ENCODE data around the gene DUOX2. TPM values are rescaled to one million over a fixed set of nuclear protein-coding genes. Genes with fewer than 3 reads are reported as not detected.
"Not testable (repeated sequence)": the region's sequence is repeated elsewhere in the genome, so short reads cannot be mapped to it uniquely, and the experiment has no call there.

Gene DUOX2
- total RNA-seq, 1 donor from 2014 or later: not detected

- H3K9ac ChIP-seq; H3K9me3 ChIP-seq (ENCODE audit: low read depth); H3K4me1 Mint-ChIP-seq; H3K9me3 Mint-ChIP-seq; H3K36me3 ChIP-seq; H2AFZ ChIP-seq (replicated peaks); H3K36me3 Mint-ChIP-seq; H3K4me2 ChIP-seq; H3K27me3 Mint-ChIP-seq (ENCODE audit: insufficient read depth, low read depth); H3K4me3 Mint-ChIP-seq; H3K27ac ChIP-seq; DNase-seq (ENCODE audit: low spot score); H3K27ac Mint-ChIP-seq; H3K4me3 ChIP-seq; H3K27me3 ChIP-seq; H3F3A ChIP-seq (ENCODE audit: low read depth); H4K20me1 ChIP-seq (ENCODE audit: low read depth); H3K79me2 ChIP-seq (ENCODE audit: low read depth); H3K4me1 ChIP-seq: not testable (repeated sequence)
Observed at GRCh38 chr15:45042859-45043258, 71.1 kb downstream of the DUOX2 start.

Small RNA genes within 50 kb of the gene (small RNA-seq; reads per million reads assigned to genes)
- not detected for gene RF00019

Other genes starting within 250 kb of the DUOX2 start
- not detected in 2 replicates for gene TERB2, start 157.5 kb downstream of the DUOX2 start, total RNA-seq (ENCODE audit: low replicate concordance)
- 36.7 and 43.4 TPM in 2 replicates for gene SORD, start 91.0 kb downstream of the DUOX2 start, total RNA-seq (ENCODE audit: low replicate concordance)
- not detected in 2 replicates for gene DUOXA2, start 154 bp upstream of the DUOX2 start, total RNA-seq (ENCODE audit: low replicate concordance)
- gene DUOXA1, start 15.7 kb upstream of the DUOX2 start, total RNA-seq (ENCODE audit: low replicate concordance): not detected in 2 replicates
- gene DUOX1, start 15.8 kb upstream of the DUOX2 start, total RNA-seq (ENCODE audit: low replicate concordance): 0.09 and 0.30 TPM in 2 replicates
- gene SHF, start 73.8 kb upstream of the DUOX2 start, total RNA-seq (ENCODE audit: low replicate concordance): 32.2 and 53.7 TPM in 2 replicates
- gene SLC28A2, start 138.1 kb upstream of the DUOX2 start, total RNA-seq (ENCODE audit: low replicate concordance): not detected in 2 replicates